Measurements from ENCODE around the gene F8A1.
"Not testable (repeated sequence)": the region's sequence is repeated elsewhere in the genome, so short reads cannot be mapped to it uniquely, and the experiment has no call there.

The F8A1 gene

GRCh38 chrX:154886069-154886788, at the start of gene F8A1:
F8A1 (plus strand) TSS chrX:154886355; CDS start chrX:154886375, 20 bp downstream.
- not testable (repeated sequence) for DNase-seq

GRCh38 chrX:154840856-154841255, 45.3 kb upstream of the F8A1 start:
- peak; percentile 15 for DNase-seq

GRCh38 chrX:154850957-154851611, 35.1 kb upstream of the F8A1 start:
- no peak for DNase-seq

- DNase-seq = no peak
These were observed 30.9 kb upstream of the F8A1 start for GRCh38 chrX:154855256-154855655.

- not testable (repeated sequence) for DNase-seq
These were observed 17.6 kb upstream of the F8A1 start for GRCh38 chrX:154868522-154868921.

GRCh38 chrX:154873329-154873728, 12.8 kb upstream of the F8A1 start:
- no peak for DNase-seq

GRCh38 chrX:154884069-154884468, 2.1 kb upstream of the F8A1 start:
- DNase-seq = not testable (repeated sequence)

GRCh38 chrX:154885057-154885456, 1.1 kb upstream of the F8A1 start:
- not testable (repeated sequence) for DNase-seq

GRCh38 chrX:154885549-154885948, 606 bp upstream of the F8A1 start:
- DNase-seq = not testable (repeated sequence)

GRCh38 chrX:154886789-154887221, 650 bp downstream of the F8A1 start:
- not testable (repeated sequence) for DNase-seq

- no peak for DNase-seq
These were observed 5.0 kb downstream of the F8A1 start for GRCh38 chrX:154890990-154891639.

- no peak for DNase-seq
These were observed 6.1 kb downstream of the F8A1 start for GRCh38 chrX:154892296-154892695.

GRCh38 chrX:154900323-154900722, 14.2 kb downstream of the F8A1 start:
- DNase-seq = no peak

GRCh38 chrX:154902408-154902807, 16.3 kb downstream of the F8A1 start:
- DNase-seq = no peak

GRCh38 chrX:154908821-154909220, 22.7 kb downstream of the F8A1 start:
- no peak for DNase-seq

GRCh38 chrX:154910048-154910447, 23.9 kb downstream of the F8A1 start:
- DNase-seq = not testable (repeated sequence)

- DNase-seq = not testable (repeated sequence)
These were observed 24.4 kb downstream of the F8A1 start for GRCh38 chrX:154910528-154910927.

- DNase-seq = no peak
These were observed 27.9 kb downstream of the F8A1 start for GRCh38 chrX:154914052-154914451.

- peak; percentile 65 for DNase-seq
These were observed 31.9 kb downstream of the F8A1 start for GRCh38 chrX:154918060-154918483.

GRCh38 chrX:154924771-154925170, 38.6 kb downstream of the F8A1 start:
- not testable (repeated sequence) for DNase-seq
